ENCODE data around the gene RNF144A.

Gene RNF144A

GRCh38 chr2:7009207-7009911 lies 92.1 kb downstream of the RNF144A start:
- no peak for DNase-seq

GRCh38 chr2:7010391-7011054 lies 93.3 kb downstream of the RNF144A start:
- no peak for DNase-seq

- DNase-seq: no peak
Observed at GRCh38 chr2:7011356-7012083, 94.3 kb downstream of the RNF144A start.

- DNase-seq: no peak
Observed at GRCh38 chr2:7012141-7012764, 95.0 kb downstream of the RNF144A start.

GRCh38 chr2:7013471-7014160 lies 96.4 kb downstream of the RNF144A start:
- DNase-seq: no peak

- DNase-seq: peak; percentile 20
Observed at GRCh38 chr2:7014174-7014640, 97.0 kb downstream of the RNF144A start.

- no peak for DNase-seq
Observed at GRCh38 chr2:7015007-7015950, 98.1 kb downstream of the RNF144A start.

GRCh38 chr2:7016148-7016547 lies 98.9 kb downstream of the RNF144A start:
- DNase-seq: no peak

GRCh38 chr2:7016601-7017211 lies 99.5 kb downstream of the RNF144A start:
- no peak for DNase-seq

GRCh38 chr2:7017671-7018281 lies 100.6 kb downstream of the RNF144A start:
- no peak for DNase-seq

GRCh38 chr2:7018282-7018701 lies 101.1 kb downstream of the RNF144A start:
- no peak for DNase-seq

GRCh38 chr2:7018767-7019166 lies 101.6 kb downstream of the RNF144A start:
- DNase-seq: no peak

- no peak for DNase-seq
Observed at GRCh38 chr2:7019191-7019590, 102.0 kb downstream of the RNF144A start.

GRCh38 chr2:7020059-7020458 lies 102.8 kb downstream of the RNF144A start:
- no peak for DNase-seq

GRCh38 chr2:7020468-7020867 lies 103.3 kb downstream of the RNF144A start:
- DNase-seq: no peak

GRCh38 chr2:7020939-7021470 lies 103.8 kb downstream of the RNF144A start:
- no peak for DNase-seq

- DNase-seq: no peak
Observed at GRCh38 chr2:7022492-7023385, 105.5 kb downstream of the RNF144A start.

GRCh38 chr2:7023542-7023941 lies 106.3 kb downstream of the RNF144A start:
- DNase-seq: no peak

GRCh38 chr2:7024261-7024660 lies 107.0 kb downstream of the RNF144A start:
- DNase-seq: no peak

Data from CD4-positive, alpha-beta T cell treated with Interferon gamma for 1 hour (primary cell).